Fibroblast of lung (primary cell): ENCODE measurements around the gene CFAP61.

Source experiments
- EZH2 ChIP-seq: IDR thresholded peaks from 2 replicates; pipeline ENCODE4 v1.5.1; 2012; ENCODE audit warnings: low read length, control low read depth, mild to moderate bottlenecking; ENCODE audit errors: missing control alignments
- TF ChIP-seq, protein P1 (sequence below), 2 donors: IDR thresholded peaks in 1 of 2; conservative IDR thresholded peaks in 1 of 2; 1 replicate in 1 of 2; 2 replicates in 1 of 2; pipeline ENCODE4 v1.5.1; 2011 to 2012; ENCODE audit warnings: low read length in 2 of 2, control low read depth in 1 of 2, inconsistent platforms in 1 of 2, low read depth in 1 of 2, mild to moderate bottlenecking in 1 of 2

DNA sequence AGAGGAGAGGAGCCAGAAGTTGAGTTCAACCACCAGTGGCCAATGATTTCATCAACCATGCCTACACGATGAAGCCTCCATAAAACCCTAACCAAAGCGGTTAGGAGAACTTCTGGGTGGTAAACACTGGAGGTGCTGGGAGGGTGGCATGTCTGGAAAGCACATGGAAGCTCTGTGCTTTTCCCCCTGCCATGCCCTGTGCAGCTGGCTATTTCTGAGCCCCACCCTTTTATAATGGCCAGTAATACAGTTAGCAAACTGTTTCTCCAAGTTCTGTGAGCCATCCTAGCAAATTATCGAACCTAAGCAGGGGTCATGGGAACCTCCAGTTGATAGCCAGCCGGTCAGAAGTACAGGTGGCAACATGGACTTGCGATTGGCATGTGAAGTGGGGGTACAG is 167.8 kb downstream of the CFAP61 start:
- TF ChIP-seq, protein P1, sequence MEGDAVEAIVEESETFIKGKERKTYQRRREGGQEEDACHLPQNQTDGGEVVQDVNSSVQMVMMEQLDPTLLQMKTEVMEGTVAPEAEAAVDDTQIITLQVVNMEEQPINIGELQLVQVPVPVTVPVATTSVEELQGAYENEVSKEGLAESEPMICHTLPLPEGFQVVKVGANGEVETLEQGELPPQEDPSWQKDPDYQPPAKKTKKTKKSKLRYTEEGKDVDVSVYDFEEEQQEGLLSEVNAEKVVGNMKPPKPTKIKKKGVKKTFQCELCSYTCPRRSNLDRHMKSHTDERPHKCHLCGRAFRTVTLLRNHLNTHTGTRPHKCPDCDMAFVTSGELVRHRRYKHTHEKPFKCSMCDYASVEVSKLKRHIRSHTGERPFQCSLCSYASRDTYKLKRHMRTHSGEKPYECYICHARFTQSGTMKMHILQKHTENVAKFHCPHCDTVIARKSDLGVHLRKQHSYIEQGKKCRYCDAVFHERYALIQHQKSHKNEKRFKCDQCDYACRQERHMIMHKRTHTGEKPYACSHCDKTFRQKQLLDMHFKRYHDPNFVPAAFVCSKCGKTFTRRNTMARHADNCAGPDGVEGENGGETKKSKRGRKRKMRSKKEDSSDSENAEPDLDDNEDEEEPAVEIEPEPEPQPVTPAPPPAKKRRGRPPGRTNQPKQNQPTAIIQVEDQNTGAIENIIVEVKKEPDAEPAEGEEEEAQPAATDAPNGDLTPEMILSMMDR (conservative IDR thresholded peaks at IDR 0.05 in 1 of 2, IDR thresholded peaks at IDR 0.05 in 1 of 2; ENCODE audit: low read depth in 1 of 2, low read length in 2 of 2): no peak
- TF ChIP-seq EZH2: no peak
